HL-60 (cell line): Measurements from ENCODE around the gene TPRKB.

Experiments used
- CTCF ChIP-seq: IDR thresholded peaks from one replicate; pipeline ENCODE4 v1.5.1; 2011; ENCODE audit warnings: low read length, control low read depth, inconsistent platforms; ENCODE audit not compliant: insufficient read depth
- GABPA ChIP-seq: IDR thresholded peaks from 2 replicates; pipeline ENCODE4 v1.6.1; 2012; ENCODE audit warnings: low read depth
- POLR2AphosphoS5 ChIP-seq: IDR thresholded peaks from 2 replicates; pipeline ENCODE4 v1.6.1; 2012; ENCODE audit warnings: low read depth
- REST ChIP-seq: IDR thresholded peaks from 2 replicates; pipeline ENCODE4 v1.6.1; 2012; ENCODE audit warnings: low read depth; ENCODE audit not compliant: insufficient replicate concordance
- SPI1 ChIP-seq: IDR thresholded peaks from 2 replicates; pipeline ENCODE4 v1.6.1; 2012; ENCODE audit warnings: low read depth, mild to moderate bottlenecking, borderline replicate concordance

DNA sequence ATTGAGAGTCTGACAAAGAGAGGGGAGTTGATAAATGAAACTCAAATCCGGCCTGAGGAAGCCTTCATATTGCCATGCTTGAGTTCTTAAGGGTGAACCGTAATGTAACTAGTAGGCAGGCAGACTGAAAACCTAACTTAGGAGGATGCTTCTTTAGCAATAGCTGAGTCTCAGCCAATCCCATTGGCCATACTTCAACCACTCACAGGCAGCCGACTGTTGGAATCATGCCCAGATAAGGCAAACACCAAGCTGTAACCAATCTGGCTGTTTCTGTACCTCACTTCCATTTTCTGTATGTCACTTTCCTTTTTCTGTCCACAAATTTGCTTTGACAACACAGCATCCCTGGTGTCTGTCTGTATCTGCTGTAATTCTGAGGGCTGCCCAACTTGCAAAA lies 39.5 kb downstream of the TPRKB start:
- TF ChIP-seq POLR2AphosphoS5 (no peak), CTCF (no peak), REST (no peak), GABPA (no peak), SPI1 (no peak)
